Measurements from ENCODE around the gene GPR27. TPM values are rescaled to one million over a fixed set of nuclear protein-coding genes. Genes with fewer than 3 reads are reported as not detected.
A peak's percentile ranks its signal among the peaks of the same experiment; 100 is the strongest.

The GPR27 gene
- total and polyA plus RNA-seq, 2 experiments from 2014 or later, result 7.8 to 11.8 TPM

GRCh38 chr3:71800023-71800422, 46.4 kb downstream of the GPR27 start:
- Histone ChIP-seq H3K27ac (ENCODE audit: low read depth) (no peak overlapping the region), H3K79me2 (replicated peaks; ENCODE audit: insufficient read depth) (no peaks in the 10 kb centered on the region), H2AFZ (no peak overlapping the region), H4K20me1 (replicated peaks; ENCODE audit: insufficient read depth) (no peaks in the 10 kb centered on the region), H3K4me1 (ENCODE audit: insufficient read depth) (peaks cover 45% of the 10 kb centered on the region), H3K9me2 (ENCODE audit: insufficient read depth) (no peaks in the 10 kb centered on the region), H3K36me3 (ENCODE audit: insufficient read depth) (no peaks in the 10 kb centered on the region), H3F3A (replicated peaks; ENCODE audit: low read depth) (no peaks in the 10 kb centered on the region), H3K4me2 (0 out of 2 replicates have a peak overlapping the region, but pooled peaks have one; percentile 16), H3K4me3 (no peak overlapping the region), H3K27me3 (ENCODE audit: insufficient read depth) (no peaks in the 10 kb centered on the region)
- DNase-seq (ENCODE audit: low spot score) (no peak), ATAC-seq (no peak)
- no peaks in the 10 kb centered on the region for H3K36me3 Mint-ChIP-seq (ENCODE audit: low read depth)
- H3K4me1 Mint-ChIP-seq, result peaks cover 37% of the 10 kb centered on the region
- TF ChIP-seq STAT1 (IDR thresholded peaks at IDR 0.05; ENCODE audit: unreplicated experiment), result no peak
- TF ChIP-seq ZNF331 (CRISPR knock-in tag; IDR thresholded peaks at IDR 0.05; ENCODE audit: low read depth), result no peak
- TF ChIP-seq, protein P1, sequence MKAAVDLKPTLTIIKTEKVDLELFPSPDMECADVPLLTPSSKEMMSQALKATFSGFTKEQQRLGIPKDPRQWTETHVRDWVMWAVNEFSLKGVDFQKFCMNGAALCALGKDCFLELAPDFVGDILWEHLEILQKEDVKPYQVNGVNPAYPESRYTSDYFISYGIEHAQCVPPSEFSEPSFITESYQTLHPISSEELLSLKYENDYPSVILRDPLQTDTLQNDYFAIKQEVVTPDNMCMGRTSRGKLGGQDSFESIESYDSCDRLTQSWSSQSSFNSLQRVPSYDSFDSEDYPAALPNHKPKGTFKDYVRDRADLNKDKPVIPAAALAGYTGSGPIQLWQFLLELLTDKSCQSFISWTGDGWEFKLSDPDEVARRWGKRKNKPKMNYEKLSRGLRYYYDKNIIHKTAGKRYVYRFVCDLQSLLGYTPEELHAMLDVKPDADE (IDR thresholded peaks at IDR 0.05), result no peak
- TF ChIP-seq CTCF (conservative IDR thresholded peaks at IDR 0.05; ENCODE audit: low read depth in 2 of 2), result no peak
- TF ChIP-seq EZH2phosphoT487 (IDR thresholded peaks at IDR 0.05; ENCODE audit: unreplicated experiment), result no peak
- TF ChIP-seq CREB1 (CRISPR knock-in tag; IDR thresholded peaks at IDR 0.05; ENCODE audit: low read depth), result no peak
- no peak for TF ChIP-seq ZNF462 (CRISPR knock-in tag; IDR thresholded peaks at IDR 0.05)
- no peak for TF ChIP-seq POLR2AphosphoS5 (IDR thresholded peaks at IDR 0.05; ENCODE audit: low read depth)
- TF ChIP-seq REST (IDR thresholded peaks at IDR 0.05; ENCODE audit: unreplicated experiment), result no peak
- no peak for TF ChIP-seq EZH2 (IDR thresholded peaks at IDR 0.05; ENCODE audit: low read depth, unreplicated experiment)
- no peak for TF ChIP-seq JUNB (IDR thresholded peaks at IDR 0.05; ENCODE audit: unreplicated experiment)
- no peak for TF ChIP-seq ZNF114 (CRISPR knock-in tag; IDR thresholded peaks at IDR 0.05)
- no peak for TF ChIP-seq NANOG (IDR thresholded peaks at IDR 0.05; ENCODE audit: borderline replicate concordance)
- peaks cover 5% of the 10 kb centered on the region for H3K27me3 Mint-ChIP-seq (ENCODE audit: insufficient read depth, low read depth, poor library complexity)
- H3K27ac Mint-ChIP-seq, result no peak overlapping the region
- no peak overlapping the region for H3K4me3 Mint-ChIP-seq
- no peaks in the 10 kb centered on the region for H3K9me3 Mint-ChIP-seq
